A549 (cell line): ENCODE data around the gene TBCC. TPM values are rescaled to one million over a fixed set of nuclear protein-coding genes. Genes with fewer than 3 reads are reported as not detected.

Experiments
- ATAC-seq, 2 experiments: fragments of 200-7000 bp in 1 of 2; fragments of >200 bp in 1 of 2; cut with Nextera tagmentation in 1 of 2; cut with Tn5 transposase in 1 of 2; 3 replicates each; pipeline versions ENCODE4 v1.8.0 to v1.9.1; 2018 to 2020; ENCODE audit warnings: mild to moderate bottlenecking in 1 of 2, moderate library complexity in 1 of 2
- CTCF ChIA-PET: fragments of 300-600 bp; sonication (Branson Sonifier 250); formaldehyde crosslinking; extraction: SDS; loops from one replicate; lab custom pipeline; 2021; ENCODE audit warnings: antibody characterized with exemption, inconsistent platforms; lab: Yijun Ruan, JAX
- POLR2A ChIA-PET: fragments of 350-600 bp; formaldehyde crosslinking; extraction: SDS; loops from one replicate; lab custom pipeline; 2021; ENCODE audit warnings: antibody characterized with exemption, inconsistent platforms; lab: Yijun Ruan, JAX
- DNase-seq, 2 experiments: peaks; one replicate each; pipeline versions ENCODE4 v3.0.0 to v3.0.0-alpha.2; 2011 to 2016; ENCODE audit warnings: low read depth in 1 of 2, low spot score in 1 of 2
- FAIRE-seq: peaks from 2 replicates; lab custom pipeline; 2011; peaks lifted over from hg19 to GRCh38; lab: Jason Lieb, UNC
- H3K27ac ChIP-seq, 2 experiments: fragments of >200 bp; sonication (Bioruptor Twin); formaldehyde crosslinking; 3 replicates each; pipeline ENCODE4 v1.5.1; 2016 to 2017
- H3K4me1 ChIP-seq: fragments of >200 bp; sonication (Bioruptor Twin); formaldehyde crosslinking; 3 replicates; pipeline ENCODE4 v1.6.1; 2016
- H3K4me2 ChIP-seq: fragments of >200 bp; sonication (Bioruptor Twin); formaldehyde crosslinking; 3 replicates; pipeline ENCODE4 v1.6.1; 2016
- H3K4me3 ChIP-seq: fragments of >200 bp; sonication (Bioruptor Twin); formaldehyde crosslinking; 3 replicates; pipeline ENCODE4 v1.5.1; 2016
- H3K9me3 ChIP-seq: fragments of >200 bp; sonication (Bioruptor Twin); formaldehyde crosslinking; 3 replicates; pipeline ENCODE4 v1.6.1; 2016
- HDAC2 ChIP-seq: fragments of 200-600 bp; sonication (generic); IDR thresholded peaks from 2 replicates; pipeline ENCODE4 v1.6.1; 2016
- HEYL ChIP-seq: fragments of 250-450 bp; sonication (Bioruptor Pico); IDR thresholded peaks from 2 replicates; pipeline ENCODE4 v1.8.0; 2021; ENCODE audit warnings: mild to moderate bottlenecking, moderate library complexity
- HOXA7 ChIP-seq: fragments of 250-450 bp; sonication (Bioruptor Pico); IDR thresholded peaks from 2 replicates; pipeline ENCODE4 v1.5.0; 2020; ENCODE audit warnings: mild to moderate bottlenecking, moderate library complexity
- HOXB13 ChIP-seq: fragments of 250-450 bp; sonication (Bioruptor Pico); IDR thresholded peaks from 2 replicates; pipeline ENCODE4 v1.5.0; 2020; ENCODE audit warnings: low read depth, mild to moderate bottlenecking, moderate library complexity
- JUN ChIP-seq, 2 experiments: fragments of >200 bp; sonication (Bioruptor Twin); formaldehyde crosslinking; IDR thresholded peaks; 2 replicates in 1 of 2; 3 replicates in 1 of 2; pipeline ENCODE4 v1.6.1; 2016 to 2017
- KDM1A ChIP-seq: fragments of 200-600 bp; sonication (generic); IDR thresholded peaks from 2 replicates; pipeline ENCODE4 v1.6.1; 2016; ENCODE audit warnings: low read depth, mild to moderate bottlenecking
- MYC ChIP-seq: IDR thresholded peaks from 2 replicates; pipeline ENCODE4 v1.6.1; 2012; ENCODE audit warnings: mild to moderate bottlenecking, inconsistent platforms, low read length, improper control_type of control experiment, borderline replicate concordance
- POLR2A ChIP-seq: IDR thresholded peaks from 2 replicates; pipeline ENCODE4 v1.6.1; 2012; ENCODE audit warnings: mild to moderate bottlenecking, low read length
- RAD21 ChIP-seq, 2 experiments: fragments of >200 bp in 1 of 2; sonication (Bioruptor Twin) in 1 of 2; formaldehyde crosslinking in 1 of 2; IDR thresholded peaks in 1 of 2; conservative IDR thresholded peaks in 1 of 2; 2 replicates in 1 of 2; 3 replicates in 1 of 2; pipeline ENCODE4 v1.6.1; 2012 to 2018; ENCODE audit warnings: inconsistent platforms in 1 of 2
- RARB ChIP-seq: fragments of 250-450 bp; sonication (Bioruptor Pico); IDR thresholded peaks from 2 replicates; pipeline ENCODE4 v1.8.0; 2021; ENCODE audit warnings: mild to moderate bottlenecking, moderate library complexity
- RCOR1 ChIP-seq: fragments of 150-350 bp; IDR thresholded peaks from 2 replicates; pipeline ENCODE4 v1.6.1; 2014; ENCODE audit warnings: antibody characterized with exemption, low read length, low read depth
- RFX5 ChIP-seq: fragments of 450-650 bp; IDR thresholded peaks from 2 replicates; pipeline ENCODE4 v1.7.1; 2014; ENCODE audit warnings: antibody characterized with exemption, mild to moderate bottlenecking, moderate library complexity
- SREBF2 ChIP-seq: fragments of 450-650 bp; IDR thresholded peaks from 2 replicates; pipeline ENCODE4 v1.6.1; 2014; ENCODE audit warnings: mild to moderate bottlenecking, moderate library complexity
- ZC3H11A ChIP-seq: fragments of 450-650 bp; IDR thresholded peaks from 2 replicates; pipeline ENCODE4 v1.6.1; 2014; ENCODE audit warnings: antibody characterized with exemption, mild to moderate bottlenecking
- WGBS: methylation state at CpG from one replicate; pipeline ENCODE4 v1.1.6; 2017; ENCODE audit errors: missing lambda C conversion rate; 5-methylcytosine and 5-hydroxymethylcytosine counted together
- polyA plus RNA-seq, 4 experiments: library from polyadenylated mRNA; depleted of rRNA in 3 of 4; stranded (reverse); fragments of >200 nt; fragmentation: RNase III in 1 of 4; extraction: RNeasy Plus Mini Kit Qiagen cat#74134 plus additional on column Dnase treatment in 1 of 4; gene quantifications; 2 replicates in 3 of 4; 3 replicates in 1 of 4; pipeline ENCODE4 v1.2.3, GENCODE V29; 2011 to 2017
- TF ChIP-seq, protein P1 (sequence below): IDR thresholded peaks from 2 replicates; pipeline ENCODE4 v1.6.1; 2012
- TF ChIP-seq, protein P2 (sequence below): fragments of 250-450 bp; sonication (Bioruptor Pico); IDR thresholded peaks from 2 replicates; pipeline ENCODE4 v1.5.0; 2020; ENCODE audit warnings: low read depth, mild to moderate bottlenecking, moderate library complexity
- TF ChIP-seq, protein P3 (sequence below): fragments of 150-350 bp; IDR thresholded peaks from 2 replicates; pipeline ENCODE4 v1.6.1; 2014; ENCODE audit warnings: low read depth, mild to moderate bottlenecking, low read length
- TF ChIP-seq, protein P4 (sequence below): fragments of >200 bp; sonication (Bioruptor Twin); formaldehyde crosslinking; IDR thresholded peaks from 3 replicates; pipeline ENCODE4 v1.6.1; 2016

Gene TBCC
- polyA plus RNA-seq, 2 of the 4 experiments (the other 2 are of a cell fraction): 10.2 to 12.4 TPM

DNA sequence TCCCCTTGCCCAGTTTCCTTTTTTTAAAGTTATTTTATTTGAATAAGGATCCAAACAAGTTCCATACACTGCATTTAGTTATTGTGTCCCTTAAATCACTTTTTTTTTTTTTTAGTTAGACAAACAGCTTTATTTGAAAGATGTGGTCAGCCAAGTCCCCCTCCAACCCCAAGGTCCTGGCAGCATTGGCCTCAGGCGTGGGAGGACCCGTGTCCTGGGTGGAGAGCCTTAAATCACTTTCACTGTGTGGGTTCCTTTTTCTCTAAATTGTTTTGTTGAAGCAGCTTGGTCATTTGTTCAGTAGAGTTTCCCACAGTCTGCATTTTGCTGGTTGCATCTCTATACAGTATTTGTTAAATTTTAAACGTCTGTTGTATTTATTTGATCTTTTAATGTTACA, 5.2 kb upstream of the TBCC start:
- ChIA-PET POLR2A (no interaction called here), CTCF (no interaction called here)
- H3K9me3 ChIP-seq: no peaks in the 10 kb centered on the region
- ATAC-seq (no peak), DNase-seq (no peak), FAIRE-seq (no peak)
- WGBS: 85% methylated on average over 3 of the region's 3 CpGs
- H3K4me2 ChIP-seq: no peak overlapping the region
- no peak overlapping the region for H3K4me3 ChIP-seq
- H3K27ac ChIP-seq: no peak overlapping the region
- peaks cover 10% of the 10 kb centered on the region; the same call in 2 of the 3 replicates for H3K4me1 ChIP-seq
- TF ChIP-seq HEYL (CRISPR knock-in tag): no peak
- TF ChIP-seq HOXA7 (CRISPR knock-in tag): no peak
- TF ChIP-seq, protein P1, sequence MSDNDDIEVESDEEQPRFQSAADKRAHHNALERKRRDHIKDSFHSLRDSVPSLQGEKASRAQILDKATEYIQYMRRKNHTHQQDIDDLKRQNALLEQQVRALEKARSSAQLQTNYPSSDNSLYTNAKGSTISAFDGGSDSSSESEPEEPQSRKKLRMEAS: no peak
- TF ChIP-seq RARB: no peak
- TF ChIP-seq SREBF2: no peak
- no peak for TF ChIP-seq RFX5
- no peak for TF ChIP-seq ZC3H11A
- TF ChIP-seq HOXB13 (CRISPR knock-in tag): no peak

DNA sequence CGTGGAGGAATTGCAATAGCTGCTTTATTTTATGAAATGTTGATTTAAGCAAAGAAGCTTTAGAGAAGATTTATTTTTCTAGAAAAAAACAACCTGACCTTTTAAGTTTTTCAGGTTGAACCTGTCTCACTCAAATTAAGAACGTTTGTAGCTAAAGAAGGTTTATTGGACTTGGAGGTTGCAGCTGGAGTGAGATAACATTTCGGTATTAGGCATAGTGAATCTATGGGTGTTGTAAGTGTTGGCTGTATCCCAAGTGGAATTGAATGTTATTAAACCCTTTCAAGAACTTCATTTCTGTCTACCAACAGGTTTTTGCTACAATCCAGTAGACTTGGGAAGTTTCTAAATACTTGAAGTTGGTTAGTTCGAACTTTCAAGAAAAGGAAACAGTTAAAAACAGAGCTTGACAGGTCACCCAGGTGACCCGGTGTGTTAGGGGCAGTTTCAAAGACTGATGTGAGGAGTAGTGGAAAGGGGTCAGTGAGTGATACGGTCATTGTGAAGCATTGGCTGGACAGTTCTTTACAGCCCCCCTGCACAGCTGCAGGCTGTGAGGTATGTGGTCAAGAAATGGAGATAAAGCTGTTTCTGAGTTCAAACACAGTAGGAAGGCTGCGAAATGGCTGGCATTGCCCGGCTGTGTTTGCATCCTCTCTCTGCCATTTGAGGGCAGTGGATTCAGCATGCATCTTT, 2.4 kb upstream of the TBCC start:
- H3K4me1 ChIP-seq: peaks cover 18% of the 10 kb centered on the region
- POLR2A ChIA-PET: interaction anchor here (0.6 to 4.6 kb wide), 2 partner anchors 34 to 131 kb away, joined by 3 to 154 read pairs; partner anchors contain the start of gene BICRAL
- 66% methylated on average over 8 of the region's 8 CpGs for WGBS
- H3K4me3 ChIP-seq: peak overlapping the region; percentile 73
- no peak for DNase-seq
- CTCF ChIA-PET: interaction anchor here (1.0 to 1.9 kb wide), 4 partner anchors 22 to 184 kb away, joined by 3 to 6 read pairs (median 4); partner anchors contain the start of genes BICRAL and UBR2
- no peak for ATAC-seq
- H3K4me2 ChIP-seq: peak overlapping the region; percentile 67
- FAIRE-seq: no peak
- H3K27ac ChIP-seq: peak overlapping the region; percentile 94 to 98
- TF ChIP-seq, protein P2, sequence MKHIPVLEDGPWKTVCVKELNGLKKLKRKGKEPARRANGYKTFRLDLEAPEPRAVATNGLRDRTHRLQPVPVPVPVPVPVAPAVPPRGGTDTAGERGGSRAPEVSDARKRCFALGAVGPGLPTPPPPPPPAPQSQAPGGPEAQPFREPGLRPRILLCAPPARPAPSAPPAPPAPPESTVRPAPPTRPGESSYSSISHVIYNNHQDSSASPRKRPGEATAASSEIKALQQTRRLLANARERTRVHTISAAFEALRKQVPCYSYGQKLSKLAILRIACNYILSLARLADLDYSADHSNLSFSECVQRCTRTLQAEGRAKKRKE (CRISPR knock-in tag): no peak
- TF ChIP-seq, protein P3, sequence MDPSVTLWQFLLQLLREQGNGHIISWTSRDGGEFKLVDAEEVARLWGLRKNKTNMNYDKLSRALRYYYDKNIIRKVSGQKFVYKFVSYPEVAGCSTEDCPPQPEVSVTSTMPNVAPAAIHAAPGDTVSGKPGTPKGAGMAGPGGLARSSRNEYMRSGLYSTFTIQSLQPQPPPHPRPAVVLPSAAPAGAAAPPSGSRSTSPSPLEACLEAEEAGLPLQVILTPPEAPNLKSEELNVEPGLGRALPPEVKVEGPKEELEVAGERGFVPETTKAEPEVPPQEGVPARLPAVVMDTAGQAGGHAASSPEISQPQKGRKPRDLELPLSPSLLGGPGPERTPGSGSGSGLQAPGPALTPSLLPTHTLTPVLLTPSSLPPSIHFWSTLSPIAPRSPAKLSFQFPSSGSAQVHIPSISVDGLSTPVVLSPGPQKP: no peak
- no peak for TF ChIP-seq HDAC2
- no peak for TF ChIP-seq RCOR1
- H3K9me3 ChIP-seq: no peaks in the 10 kb centered on the region

DNA sequence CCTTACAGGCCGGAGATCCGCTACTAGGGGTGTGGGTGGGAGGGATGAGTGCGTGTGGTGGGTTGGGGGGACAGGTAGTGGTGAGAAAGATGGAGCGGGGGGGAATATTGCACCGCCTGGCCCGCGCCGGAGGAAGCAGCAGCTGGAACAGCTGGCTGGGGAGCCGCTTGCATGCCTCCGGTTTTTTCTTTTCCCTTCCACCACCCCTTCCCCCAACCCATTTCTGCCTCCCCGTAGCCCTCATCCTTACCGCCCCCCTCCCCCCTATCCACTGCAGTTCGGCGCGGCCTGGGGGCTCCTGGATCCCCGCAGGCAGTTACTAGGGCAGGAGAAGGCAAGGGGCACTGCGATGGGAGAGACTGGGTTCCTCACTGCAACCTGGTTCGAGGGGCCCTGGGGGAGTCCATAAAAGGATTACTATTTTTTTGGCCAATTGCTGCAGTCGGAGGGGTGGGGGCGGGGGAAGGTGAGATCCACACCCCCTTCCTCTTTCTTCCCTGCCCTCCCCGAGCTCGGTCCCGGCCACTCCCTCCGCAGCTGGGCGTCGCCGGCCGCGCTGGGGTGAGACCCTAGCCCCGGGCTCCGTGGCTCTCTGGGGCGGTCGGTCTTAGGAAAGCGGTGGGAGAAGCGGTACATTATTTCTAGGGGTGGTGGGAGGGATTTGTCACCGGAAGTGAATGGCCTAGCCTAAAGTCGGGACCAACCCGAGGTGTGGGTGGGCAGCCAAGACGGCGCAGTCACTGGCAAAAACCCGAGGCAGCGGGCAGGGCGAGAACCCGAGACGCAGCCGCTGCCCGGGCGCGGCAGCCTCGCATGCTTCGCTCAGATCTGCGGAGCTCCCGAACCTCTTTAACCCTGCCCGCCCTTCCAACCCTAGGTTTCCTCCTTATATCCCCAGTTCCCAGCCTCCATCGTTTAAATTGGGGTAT, 824 bp upstream of the TBCC start:
- FAIRE-seq: no peak
- TF ChIP-seq POLR2A (peak; percentile 85), KDM1A (no peak), RAD21 (conservative IDR thresholded peaks at IDR 0.05 in 1 of 2, IDR thresholded peaks at IDR 0.05 in 1 of 2) (peak in 1 of 2 experiments; percentile 5; a peak in 1 of 5 replicates), HOXB13 (CRISPR knock-in tag) (no peak), MYC (0 out of 2 replicates have a peak, but pooled peaks have one; percentile 25), JUN (IDR thresholded peaks at IDR 0.05) (peak; percentile 72 to 80; a peak in 4 of 5 replicates)
- TF ChIP-seq, protein P4, sequence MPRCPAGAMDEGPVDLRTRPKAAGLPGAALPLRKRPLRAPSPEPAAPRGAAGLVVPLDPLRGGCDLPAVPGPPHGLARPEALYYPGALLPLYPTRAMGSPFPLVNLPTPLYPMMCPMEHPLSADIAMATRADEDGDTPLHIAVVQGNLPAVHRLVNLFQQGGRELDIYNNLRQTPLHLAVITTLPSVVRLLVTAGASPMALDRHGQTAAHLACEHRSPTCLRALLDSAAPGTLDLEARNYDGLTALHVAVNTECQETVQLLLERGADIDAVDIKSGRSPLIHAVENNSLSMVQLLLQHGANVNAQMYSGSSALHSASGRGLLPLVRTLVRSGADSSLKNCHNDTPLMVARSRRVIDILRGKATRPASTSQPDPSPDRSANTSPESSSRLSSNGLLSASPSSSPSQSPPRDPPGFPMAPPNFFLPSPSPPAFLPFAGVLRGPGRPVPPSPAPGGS: 0 out of 3 replicates have a peak, but pooled peaks have one; percentile 37

More for the DNA sequence above, 824 bp upstream of the TBCC start:
- Histone ChIP-seq H3K4me2 (peak overlapping the region; percentile 67), H3K4me1 (peaks cover 18% of the 10 kb centered on the region), H3K27ac (peak overlapping the region; percentile 94 to 98), H3K9me3 (no peaks in the 10 kb centered on the region), H3K4me3 (peak overlapping the region; percentile 73)
- CTCF ChIA-PET: interaction anchor here (0.5 to 2.1 kb wide), 6 partner anchors 11 to 967 kb away, joined by 3 to 10 read pairs (median 3); partner anchors contain the start of gene UBR2
- peak; percentile 82 to 88 for ATAC-seq
- 2% methylated on average over 39 of the region's 55 CpGs for WGBS
- POLR2A ChIA-PET: interaction anchor here (0.5 to 4.6 kb wide), 24 partner anchors 10 to 349 kb away, joined by 3 to 154 read pairs (median 4); partner anchors contain the start of genes BICRAL and RPL7L1
- peak; percentile 86 to 94 for DNase-seq
